ENCODE results near the gene SHISA5. TPM values are rescaled to one million over a fixed set of nuclear protein-coding genes. Genes with fewer than 3 reads are reported as not detected.

Gene SHISA5, protein sequence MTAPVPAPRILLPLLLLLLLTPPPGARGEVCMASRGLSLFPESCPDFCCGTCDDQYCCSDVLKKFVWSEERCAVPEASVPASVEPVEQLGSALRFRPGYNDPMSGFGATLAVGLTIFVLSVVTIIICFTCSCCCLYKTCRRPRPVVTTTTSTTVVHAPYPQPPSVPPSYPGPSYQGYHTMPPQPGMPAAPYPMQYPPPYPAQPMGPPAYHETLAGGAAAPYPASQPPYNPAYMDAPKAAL
- 104 TPM for total RNA-seq (2021; ENCODE audit: unreplicated experiment)
- 121 and 134 TPM in 2 replicates for polyA plus RNA-seq (2012)
- Bru-seq, nascent RNA: percentile 48 among the genes with signal in this experiment
- BruChase-seq, experiment 1, labeled RNA remaining after a 6-hour chase: percentile 70 among the genes with signal in this experiment
- percentile 60 among the genes with signal in this experiment for BruChase-seq, experiment 2, labeled RNA remaining after a 2-hour chase
- long read RNA-seq, transcript SHISA5-201 (6 exons, 2,369 nt): minor isoform, 45 of 194 reads
- long read RNA-seq, transcript SHISA5-206 (4 exons, 1,839 nt): major isoform, 86 of 194 reads
- long read RNA-seq, partial matches to known transcripts: 15 of 194 reads
- long read RNA-seq, other reads (novel, unspliced or antisense): 46 of 194 reads

GRCh38 chr3:48504051-48504946 lies at the start of gene SHISA5:
SHISA5 (minus strand) TSS chr3:48504174; CDS start chr3:48504094, 80 bp downstream.
- Histone ChIP-seq H3K27me3 (ENCODE audit: insufficient read depth, low read length) (no peaks in the 10 kb centered on the region), H3K9ac (ENCODE audit: low read length) (peak within 1 kb of the TSS; percentile 76), H3K27ac (ENCODE audit: low read depth, low read length) (peak within 1 kb of the TSS; percentile 72; the same call in 1 of the 2 replicates), H3K9me3 (ENCODE audit: control insufficient read depth in 1 of 2, insufficient read depth in 1 of 2, low read depth in 1 of 2, low read length in 2 of 2) (no peaks in the 10 kb centered on the region), H3K36me3 (ENCODE audit: control insufficient read depth in 1 of 2, insufficient read depth in 2 of 2, low read length in 2 of 2) (no peaks in the 10 kb centered on the region), H3K4me1 (ENCODE audit: control insufficient read depth in 1 of 2, insufficient read depth in 2 of 2, low read length in 2 of 2) (peaks cover 54 to 84% of the 10 kb centered on the region in 2 experiments), H2AFZ (ENCODE audit: low read depth, low read length, poor library complexity, severe bottlenecking) (no peak within 1 kb of the TSS), H3K9me2 (ENCODE audit: insufficient read depth) (no peaks in the 10 kb centered on the region), H4K20me1 (ENCODE audit: insufficient read depth) (no peaks in the 10 kb centered on the region), H3K4me3 (replicated peaks in 1 of 2; ENCODE audit: low read depth in 1 of 2, low read length in 2 of 2) (peak within 1 kb of the TSS; percentile 56 to 72), H3K79me2 (ENCODE audit: insufficient read depth, low read length) (no peaks in the 10 kb centered on the region), H3K4me2 (ENCODE audit: low read length) (peak within 1 kb of the TSS; percentile 98)
- ChIA-PET POLR2A (interaction anchor here (0.6 kb wide), 1 partner anchor 48 kb away, joined by 3 read pairs; no protein-coding TSS in a partner anchor), RAD21 (ENCODE audit: low non-redundant PET in 1 of 2, low total read pairs in 2 of 2, uncharacterized antibody in 2 of 2, unreplicated experiment in 2 of 2) (interaction anchor here in 1 of 2 experiments (0.7 to 1.1 kb wide), 2 partner anchors 31 to 68 kb away, joined by 3 read pairs; no protein-coding TSS in a partner anchor), CTCF (no interaction called here)
- intact Hi-C loops (cut with micrococcal nuclease): no loop called here
- BruUV-seq (replicated peaks): no TSS peak
- peak; percentile 41 for ATAC-seq
- TF ChIP-seq POLR2AphosphoS5 (IDR thresholded peaks at IDR 0.05; ENCODE audit: low read depth, low read length) (0 out of 2 replicates have a peak, but pooled peaks have one; percentile 19), RAD21 (IDR thresholded peaks at IDR 0.05; ENCODE audit: low read depth) (no peak), YY1 (IDR thresholded peaks at IDR 0.05; ENCODE audit: extremely low read depth, insufficient replicate concordance, low read depth, low read length) (no peak), EGR1 (IDR thresholded peaks at IDR 0.05; ENCODE audit: low read depth) (no peak)
- DNase-seq (ENCODE audit: low read depth, low spot score): no peak
